Natural killer cell (primary cell): ENCODE data around the gene SNRPB2. TPM values are rescaled to one million over a fixed set of nuclear protein-coding genes. Genes with fewer than 3 reads are reported as not detected.

Experiments used
- ATAC-seq, 3 donors: fragments of 150-1000 bp in 2 of 3; fragments of 200-7000 bp in 1 of 3; cut with Tn5 transposase; 1 replicate in 1 of 3; 2 replicates in 2 of 3; pipeline ENCODE4 v1.10.0; 2021; ENCODE audit warnings: mild to moderate bottlenecking in 2 of 3, moderate library complexity in 2 of 3
- DNase-seq, 2 donors: peaks; one replicate each; pipeline versions ENCODE4 v3.0.0 to v3.0.0-alpha.2; 2013 to 2021; ENCODE audit warnings: mixed read lengths in 1 of 2
- H3K27ac ChIP-seq: one replicate; pipeline ENCODE4 v1.5.1; 2013; ENCODE audit warnings: mild to moderate bottlenecking, low read length
- H3K27me3 ChIP-seq: one replicate; pipeline ENCODE4 v1.6.1; 2013; ENCODE audit warnings: low read length; ENCODE audit not compliant: control insufficient read depth, insufficient read depth
- H3K36me3 ChIP-seq: one replicate; pipeline ENCODE4 v1.6.1; 2013; ENCODE audit warnings: low read length; ENCODE audit not compliant: control insufficient read depth, insufficient read depth
- H3K4me1 ChIP-seq: one replicate; pipeline ENCODE4 v1.6.1; 2013; ENCODE audit warnings: low read length; ENCODE audit not compliant: control insufficient read depth, insufficient read depth
- H3K4me3 ChIP-seq: one replicate; pipeline ENCODE4 v1.5.1; 2013; ENCODE audit warnings: low read length
- H3K9me3 ChIP-seq: one replicate; pipeline ENCODE4 v1.6.1; 2013; ENCODE audit warnings: low read length; ENCODE audit not compliant: control insufficient read depth, insufficient read depth
- H3K27ac Mint-ChIP-seq, 2 donors: one replicate each; pipeline ENCODE4 v1.8.0; 2022; ENCODE audit warnings: mild to moderate bottlenecking in 2 of 2, mixed read lengths in 2 of 2, moderate library complexity in 1 of 2
- H3K27me3 Mint-ChIP-seq, 2 donors: one replicate each; pipeline ENCODE4 v1.8.0; 2022; ENCODE audit warnings: low read depth in 2 of 2, mixed read lengths in 2 of 2
- H3K36me3 Mint-ChIP-seq: one replicate; pipeline ENCODE4 v1.8.0; 2022; ENCODE audit warnings: mixed read lengths
- H3K4me1 Mint-ChIP-seq, 2 donors: one replicate each; pipeline ENCODE4 v1.8.0; 2022; ENCODE audit warnings: mixed read lengths in 2 of 2
- H3K4me3 Mint-ChIP-seq: one replicate; pipeline ENCODE4 v1.8.0; 2022; ENCODE audit warnings: mild to moderate bottlenecking, moderate library complexity, mixed read lengths
- H3K9me3 Mint-ChIP-seq, 2 donors: one replicate each; pipeline ENCODE4 v1.8.0; 2022; ENCODE audit warnings: mixed read lengths in 2 of 2
- WGBS: methylation state at CpG from one replicate; pipeline ENCODE4 v1.1.7; 2013; ENCODE audit warnings: missing lambda C conversion rate; ENCODE audit not compliant: insufficient coverage; 5-methylcytosine and 5-hydroxymethylcytosine counted together
- intact Hi-C: fragments of 100-400 bp; cut with micrococcal nuclease; formaldehyde crosslinking; loops from one replicate; pipeline ENCODE4 v1.14.2; 2022
- total RNA-seq, 4 donors: library from RNA; stranded (reverse); fragments of 120-200 nt in 1 of 4; gene quantifications; one replicate each; pipeline versions ENCODE4 v1.2.3 to v1.2.4, GENCODE V29; 2013 to 2022
- TF ChIP-seq, protein P1 (sequence below): fragments of 200-600 bp; IDR thresholded peaks from one replicate; pipeline ENCODE4 v1.8.0; 2022; ENCODE audit warnings: antibody characterized with exemption

The SNRPB2 gene
- total RNA-seq: 10 to 100 TPM; 39.4 to 43.0 (median 40.5) TPM
- 70.3 TPM for total RNA-seq (2013)

DNA sequence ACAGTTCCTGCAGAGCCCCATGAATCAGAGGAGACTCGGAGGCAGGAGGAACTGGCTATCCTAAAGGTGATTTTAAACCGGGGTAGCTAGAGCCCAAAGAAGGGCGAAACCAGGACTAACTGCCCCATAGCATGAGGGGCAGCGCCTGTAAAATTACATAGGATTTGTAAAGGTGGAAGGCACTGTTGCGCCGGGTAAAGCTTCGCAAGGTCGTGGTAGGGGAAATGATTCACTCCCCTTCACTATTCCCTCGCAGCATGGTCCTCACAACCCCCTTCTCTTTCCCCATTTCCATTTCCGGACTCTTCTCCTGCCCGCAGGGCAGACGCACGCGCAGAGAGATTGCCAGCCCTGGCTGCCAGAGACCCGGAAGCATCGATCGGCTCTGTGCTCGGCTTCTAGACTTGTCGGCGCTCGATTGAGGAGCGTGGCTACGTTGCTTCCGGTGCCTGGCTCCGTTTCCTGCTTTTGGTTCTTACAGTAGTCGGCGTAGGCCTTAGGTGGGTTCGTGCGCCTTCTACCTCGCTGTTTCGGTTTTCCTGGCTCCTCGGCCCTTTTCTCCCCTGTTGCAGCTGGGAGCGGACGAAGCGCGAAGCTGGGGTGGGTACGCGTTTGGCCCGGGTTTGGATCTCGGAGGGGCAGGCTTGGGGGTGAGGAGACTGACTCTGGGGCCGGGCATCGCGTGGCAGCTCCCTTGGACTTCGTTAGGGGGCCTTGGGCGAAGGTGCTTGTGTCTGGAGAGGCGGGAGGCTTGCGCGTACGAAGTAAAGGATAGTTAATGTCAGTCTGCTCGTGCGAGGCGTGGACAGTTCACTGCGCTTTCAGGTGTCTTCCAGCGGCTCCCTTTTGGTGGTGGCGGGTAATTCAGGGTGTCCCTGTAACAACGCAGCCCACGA lies at the start of gene SNRPB2:
Gene SNRPB2, plus strand, starts transcription at position 462 of the 896 bp plus-strand sequence. CDS start 1,677 bp downstream, outside the sequence.
- intact Hi-C loops: loop anchor here (5.0 to 10.0 kb wide), 2 partner anchors 158 to 1235 kb away; partner anchors contain the start of genes KIF16B, MGME1 and SNX5
- TF ChIP-seq, protein P1, sequence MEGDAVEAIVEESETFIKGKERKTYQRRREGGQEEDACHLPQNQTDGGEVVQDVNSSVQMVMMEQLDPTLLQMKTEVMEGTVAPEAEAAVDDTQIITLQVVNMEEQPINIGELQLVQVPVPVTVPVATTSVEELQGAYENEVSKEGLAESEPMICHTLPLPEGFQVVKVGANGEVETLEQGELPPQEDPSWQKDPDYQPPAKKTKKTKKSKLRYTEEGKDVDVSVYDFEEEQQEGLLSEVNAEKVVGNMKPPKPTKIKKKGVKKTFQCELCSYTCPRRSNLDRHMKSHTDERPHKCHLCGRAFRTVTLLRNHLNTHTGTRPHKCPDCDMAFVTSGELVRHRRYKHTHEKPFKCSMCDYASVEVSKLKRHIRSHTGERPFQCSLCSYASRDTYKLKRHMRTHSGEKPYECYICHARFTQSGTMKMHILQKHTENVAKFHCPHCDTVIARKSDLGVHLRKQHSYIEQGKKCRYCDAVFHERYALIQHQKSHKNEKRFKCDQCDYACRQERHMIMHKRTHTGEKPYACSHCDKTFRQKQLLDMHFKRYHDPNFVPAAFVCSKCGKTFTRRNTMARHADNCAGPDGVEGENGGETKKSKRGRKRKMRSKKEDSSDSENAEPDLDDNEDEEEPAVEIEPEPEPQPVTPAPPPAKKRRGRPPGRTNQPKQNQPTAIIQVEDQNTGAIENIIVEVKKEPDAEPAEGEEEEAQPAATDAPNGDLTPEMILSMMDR: no peak

DNA sequence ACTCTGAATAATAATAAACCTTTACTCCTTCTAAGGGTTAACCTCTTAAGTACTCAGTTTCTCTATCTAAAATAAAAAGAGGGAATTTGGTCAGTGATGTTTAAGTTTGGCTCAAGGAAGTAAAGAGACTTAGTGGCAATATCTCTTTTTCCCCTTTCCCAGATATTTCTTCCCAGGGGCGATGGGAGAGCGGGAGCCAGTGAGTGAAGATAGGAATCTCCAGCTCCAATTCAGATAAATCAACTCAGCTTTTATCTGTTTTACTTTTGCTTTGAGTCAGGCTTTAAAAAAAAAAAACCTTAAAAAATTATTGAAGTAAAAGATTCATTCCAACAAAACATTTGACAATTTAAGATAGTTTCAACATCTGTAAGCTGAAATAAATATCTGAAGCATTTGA lies 45.4 kb upstream of the SNRPB2 start:
- H3K4me3 Mint-ChIP-seq: no peak overlapping the region
- no peaks in the 10 kb centered on the region for H3K9me3 ChIP-seq
- DNase-seq (no peak), ATAC-seq (no peak)
- TF ChIP-seq, protein P1: no peak
- no peak overlapping the region for H3K27ac Mint-ChIP-seq
- no peaks in the 10 kb centered on the region for H3K4me1 ChIP-seq
- no peak overlapping the region for H3K4me3 ChIP-seq
- H3K4me1 Mint-ChIP-seq: no peaks in the 10 kb centered on the region
- peaks cover 12 to 32% of the 10 kb centered on the region in 2 donors for H3K27me3 Mint-ChIP-seq
- intact Hi-C loops: no loop called here
- 80% methylated on average over 2 of the region's 2 CpGs for WGBS
- no peaks in the 10 kb centered on the region for H3K36me3 ChIP-seq
- H3K27ac ChIP-seq: no peak overlapping the region
- H3K36me3 Mint-ChIP-seq: no peaks in the 10 kb centered on the region
- no peaks in the 10 kb centered on the region for H3K9me3 Mint-ChIP-seq
- no peaks in the 10 kb centered on the region for H3K27me3 ChIP-seq

More for the DNA sequence above, at the start of gene SNRPB2:
- ATAC-seq (peak; percentile 97 to 99 (median 97)), DNase-seq (peak; percentile 86 to 96)
- H3K4me3 ChIP-seq: peak within 1 kb of the TSS; percentile 89
- Mint-ChIP-seq H3K36me3 (no peaks in the 10 kb centered on the region), H3K4me1 (peaks cover 54 to 55% of the 10 kb centered on the region in 2 donors), H3K4me3 (peak within 1 kb of the TSS; percentile 99), H3K27me3 (peaks cover 20 to 31% of the 10 kb centered on the region in 2 donors), H3K9me3 (no peaks in the 10 kb centered on the region), H3K27ac (peak within 1 kb of the TSS; percentile 96 to 98)
- peaks cover 7% of the 10 kb centered on the region for H3K27me3 ChIP-seq
- peaks cover 14% of the 10 kb centered on the region for H3K4me1 ChIP-seq
- WGBS: 8% methylated on average over 57 of the region's 57 CpGs
- H3K36me3 ChIP-seq: peaks cover 22% of the 10 kb centered on the region
- peak within 1 kb of the TSS; percentile 85 for H3K27ac ChIP-seq
- H3K9me3 ChIP-seq: no peaks in the 10 kb centered on the region

DNA sequence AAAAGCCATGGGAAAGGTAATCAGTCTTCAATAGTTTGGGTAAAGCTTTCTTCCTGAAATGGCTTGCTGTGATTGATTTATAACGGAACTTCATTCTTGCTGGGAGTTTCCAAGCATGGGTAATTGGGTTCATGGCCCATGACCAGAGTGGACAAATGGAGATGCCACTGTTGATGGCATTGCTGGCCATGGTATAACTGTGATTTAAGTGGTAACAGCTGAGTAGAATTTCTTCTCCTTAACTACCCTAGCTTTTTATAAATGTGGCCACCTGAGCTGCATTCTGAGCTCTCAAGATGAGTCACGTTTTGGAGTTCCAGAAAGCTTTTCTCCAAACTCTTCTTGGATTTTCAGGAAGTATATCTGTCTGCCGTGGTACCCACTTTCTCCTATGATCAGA lies 39.9 kb upstream of the SNRPB2 start:
- Histone ChIP-seq H3K4me3 (no peak overlapping the region), H3K4me1 (no peaks in the 10 kb centered on the region), H3K27ac (no peak overlapping the region), H3K27me3 (no peaks in the 10 kb centered on the region), H3K9me3 (no peaks in the 10 kb centered on the region), H3K36me3 (no peaks in the 10 kb centered on the region)
- no peak for DNase-seq
- ATAC-seq: no peak
- Mint-ChIP-seq H3K36me3 (no peaks in the 10 kb centered on the region), H3K4me1 (no peaks in the 10 kb centered on the region), H3K9me3 (no peaks in the 10 kb centered on the region), H3K27ac (no peak overlapping the region), H3K27me3 (peaks cover 22 to 60% of the 10 kb centered on the region in 2 donors), H3K4me3 (no peak overlapping the region)
- intact Hi-C loops: no loop called here
- TF ChIP-seq, protein P1: no peak
- WGBS: 87% methylated on average over 3 of the region's 3 CpGs
